MM.1S (cell line): ENCODE data around the gene PLCG1.
"Not testable (repeated sequence)": the region's sequence is repeated elsewhere in the genome, so short reads cannot be mapped to it uniquely, and the experiment has no call there.

Source experiments
- DNase-seq: peaks from one replicate; pipeline ENCODE4 v3.0.0-alpha.2; 2015
- H2AFZ ChIP-seq: fragments of 300-600 bp; sonication (generic); 2 replicates; pipeline ENCODE4 v1.6.0; 2016; ENCODE audit warnings: antibody characterized with exemption, low read length
- H3F3A ChIP-seq: fragments of 300-600 bp; sonication (generic); 2 replicates; pipeline ENCODE4 v1.6.1; 2016; ENCODE audit warnings: mild to moderate bottlenecking, antibody characterized with exemption, low read length, moderate library complexity, mixed read lengths; ENCODE audit not compliant: insufficient read depth
- H3K27ac ChIP-seq: fragments of 300-600 bp; sonication (generic); 2 replicates; pipeline ENCODE4 v1.5.1; 2016; ENCODE audit warnings: mild to moderate bottlenecking, low read length
- H3K27me3 ChIP-seq: fragments of 300-600 bp; sonication (generic); replicated peaks from 2 replicates; pipeline ENCODE4 v1.6.0; 2016; ENCODE audit warnings: low read length; ENCODE audit not compliant: insufficient read depth
- H3K36me3 ChIP-seq: fragments of 300-600 bp; sonication (generic); replicated peaks from 2 replicates; pipeline ENCODE4 v1.6.1; 2016; ENCODE audit warnings: mild to moderate bottlenecking, low read length, mixed read lengths; ENCODE audit not compliant: insufficient read depth
- H3K4me1 ChIP-seq: fragments of 300-600 bp; sonication (generic); 2 replicates; pipeline ENCODE4 v1.6.1; 2016; ENCODE audit warnings: low read length, mixed read lengths
- H3K4me2 ChIP-seq: fragments of 300-600 bp; sonication (generic); 2 replicates; pipeline ENCODE4 v1.6.0; 2016; ENCODE audit warnings: low read depth, low read length
- H3K4me3 ChIP-seq: fragments of 300-600 bp; sonication (generic); 2 replicates; pipeline ENCODE4 v1.5.1; 2016; ENCODE audit warnings: low read length, mixed read lengths
- H3K79me2 ChIP-seq: fragments of 300-600 bp; sonication (generic); 2 replicates; pipeline ENCODE4 v1.6.1; 2016; ENCODE audit warnings: mixed run types, low read length, mixed read lengths
- H3K9ac ChIP-seq: fragments of 300-600 bp; sonication (generic); 2 replicates; pipeline ENCODE4 v1.6.1; 2016; ENCODE audit warnings: low read length, mixed read lengths
- H3K9me2 ChIP-seq: fragments of 300-600 bp; sonication (generic); replicated peaks from 2 replicates; pipeline ENCODE4 v1.6.1; 2016; ENCODE audit warnings: mild to moderate bottlenecking, low read length, mixed read lengths; ENCODE audit not compliant: insufficient read depth
- H3K9me3 ChIP-seq: fragments of 300-600 bp; sonication (generic); replicated peaks from 2 replicates; pipeline ENCODE4 v1.6.1; 2016; ENCODE audit warnings: mild to moderate bottlenecking, low read length, mixed read lengths; ENCODE audit not compliant: insufficient read depth
- H4K20me1 ChIP-seq: fragments of 300-600 bp; sonication (generic); 2 replicates; pipeline ENCODE4 v1.6.1; 2016; ENCODE audit warnings: mild to moderate bottlenecking, low read length, moderate library complexity, mixed read lengths; ENCODE audit not compliant: insufficient read depth
- CTCF ChIP-seq: fragments of 300-600 bp; sonication (generic); IDR thresholded peaks from 2 replicates; pipeline ENCODE4 v1.5.1; 2016; ENCODE audit warnings: antibody characterized with exemption, low read length, mixed read lengths
- EZH2 ChIP-seq: fragments of 300-600 bp; sonication (generic); optimal IDR thresholded peaks from 2 replicates; pipeline ENCODE3; 2017; ENCODE audit warnings: low read depth, mild to moderate bottlenecking, antibody characterized with exemption, low read length, mixed read lengths
- EZH2phosphoT487 ChIP-seq: fragments of 300-600 bp; sonication (generic); IDR thresholded peaks from 2 replicates; pipeline ENCODE4 v1.6.1; 2018; ENCODE audit warnings: antibody characterized with exemption, low read length

PLCG1 gene

DNA sequence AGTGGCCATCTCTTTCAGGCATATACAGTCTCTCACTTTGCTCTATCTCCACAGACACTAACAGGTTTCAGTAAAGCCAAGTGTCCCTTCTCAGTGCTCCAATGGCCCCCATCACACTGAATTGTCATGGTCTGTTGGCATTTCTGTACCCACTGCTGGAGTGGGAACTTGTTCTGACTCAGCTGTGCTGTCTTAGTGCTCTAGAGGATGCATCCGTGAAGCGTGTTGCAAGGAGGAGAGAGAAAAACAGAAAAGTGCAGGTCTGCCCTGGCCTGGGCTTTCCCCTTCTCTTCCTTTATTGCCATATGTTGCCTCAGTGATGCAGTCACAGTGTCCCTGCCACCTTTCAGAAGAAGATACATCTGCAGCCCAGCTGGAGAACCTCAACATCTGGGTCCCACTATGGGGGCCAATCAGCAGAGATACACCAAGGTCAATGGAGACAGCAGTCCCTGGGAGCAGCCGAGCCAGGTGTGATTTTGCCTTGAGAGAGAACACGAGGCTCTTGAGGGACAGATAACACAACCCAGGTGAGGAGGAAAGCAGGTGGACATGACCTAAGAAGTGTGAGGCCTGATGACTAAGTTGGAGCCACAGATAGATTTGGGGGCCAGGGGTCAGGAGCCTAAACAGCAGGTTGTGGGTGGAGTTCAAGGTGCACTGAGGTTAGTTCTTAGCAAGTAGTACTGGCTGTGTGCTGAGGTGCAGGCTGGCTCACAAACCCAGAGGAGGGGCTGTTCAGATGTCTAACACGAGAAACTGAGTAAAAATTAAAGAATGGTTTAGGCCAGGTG, 5.6 kb upstream of the PLCG1 start:
- H3K4me3 ChIP-seq, result no peak overlapping the region
- H3K27ac ChIP-seq, result no peak overlapping the region
- no peaks in the 10 kb centered on the region for H3K79me2 ChIP-seq
- H3K9me3 ChIP-seq, result no peaks in the 10 kb centered on the region
- H3K9ac ChIP-seq, result no peak overlapping the region
- no peaks in the 10 kb centered on the region for H3K4me1 ChIP-seq
- no peak overlapping the region for H2AFZ ChIP-seq
- no peaks in the 10 kb centered on the region for H3K9me2 ChIP-seq
- no peak overlapping the region for H3K4me2 ChIP-seq
- H3F3A ChIP-seq, result 0 out of 2 replicates have a peak, but pooled peaks cover 8% of the 10 kb centered on the region
- no peaks in the 10 kb centered on the region for H3K36me3 ChIP-seq
- H4K20me1 ChIP-seq, result no peaks in the 10 kb centered on the region
- TF ChIP-seq EZH2phosphoT487 (no peak), EZH2 (no peak), CTCF (no peak)
- H3K27me3 ChIP-seq, result no peaks in the 10 kb centered on the region
- no peak for DNase-seq

DNA sequence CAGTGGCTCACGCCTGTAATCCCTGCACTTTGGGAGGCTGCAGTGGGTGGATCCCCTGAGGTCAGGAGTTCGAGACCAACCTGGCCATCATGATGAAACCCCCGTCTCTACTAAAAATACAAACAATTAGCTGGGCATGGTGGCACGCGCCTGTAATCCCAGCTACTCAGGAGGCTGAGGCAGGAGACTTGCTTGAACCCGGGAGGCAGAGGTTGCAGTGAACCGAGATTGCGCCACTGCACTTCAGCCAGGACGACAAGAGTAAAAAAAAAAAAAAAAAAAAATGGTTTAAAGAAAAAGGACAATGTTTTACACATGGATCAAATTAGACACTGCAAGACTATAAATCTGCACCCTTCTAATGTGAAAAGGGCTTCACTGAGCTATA, 5.0 kb upstream of the PLCG1 start:
- H3K27me3 ChIP-seq, H3K79me2 ChIP-seq, DNase-seq, H3K9me3 ChIP-seq, H3K9ac ChIP-seq, H3K27ac ChIP-seq, H3K4me2 ChIP-seq, H4K20me1 ChIP-seq, H2AFZ ChIP-seq, H3K9me2 ChIP-seq, H3K4me1 ChIP-seq, H3K36me3 ChIP-seq, H3F3A ChIP-seq, H3K4me3 ChIP-seq: not testable (repeated sequence)

- H3F3A ChIP-seq, result 0 out of 2 replicates have a peak, but pooled peaks cover 8% of the 10 kb centered on the region
- H3K4me1 ChIP-seq, result peaks cover 4% of the 10 kb centered on the region; the same call in 1 of the 2 replicates
- H3K9ac ChIP-seq, result no peak overlapping the region
- H3K9me3 ChIP-seq, result no peaks in the 10 kb centered on the region
- no peak overlapping the region for H3K4me2 ChIP-seq
- no peak for TF ChIP-seq EZH2phosphoT487
- TF ChIP-seq CTCF, result no peak
- TF ChIP-seq EZH2, result no peak
- H4K20me1 ChIP-seq, result no peaks in the 10 kb centered on the region
- no peaks in the 10 kb centered on the region for H3K27me3 ChIP-seq
- H3K36me3 ChIP-seq, result no peaks in the 10 kb centered on the region
- no peak overlapping the region for H3K4me3 ChIP-seq
- H2AFZ ChIP-seq, result no peak overlapping the region
- no peak for DNase-seq
- H3K79me2 ChIP-seq, result peaks cover 14% of the 10 kb centered on the region
- H3K27ac ChIP-seq, result no peak overlapping the region
- no peaks in the 10 kb centered on the region for H3K9me2 ChIP-seq
Measured at GRCh38 chr20:41133709-41134361, 3.5 kb upstream of the PLCG1 start.
